Natural killer cell treated with Interleukin-12 subunit alpha and Interleukin-12 subunit beta and Interleukin-15 and Interleukin-18, amount 100 ng/mL, for 72 hours (primary cell): Measurements from ENCODE around the gene TBC1D9B. TPM values are rescaled to one million over a fixed set of nuclear protein-coding genes. Genes with fewer than 3 reads are reported as not detected.

Source experiments
- ATAC-seq, 2 donors: fragments of 150-1000 bp; cut with Tn5 transposase in 1 of 2; sonication (Bioruptor Pico), chemical (Tn5 transposase) in 1 of 2; 2 replicates each; pipeline ENCODE4 v1.10.0; 2021
- DNase-seq: peaks from one replicate; pipeline ENCODE4 v3.0.0; 2022; ENCODE audit warnings: low spot score
- H3K27ac Mint-ChIP-seq, 2 donors: 1 replicate in 1 of 2; 2 replicates in 1 of 2; pipeline ENCODE4 v1.8.0; 2022; ENCODE audit warnings: mixed read lengths in 2 of 2, mild to moderate bottlenecking in 1 of 2, moderate library complexity in 1 of 2
- H3K27me3 Mint-ChIP-seq, 2 donors: 1 replicate in 1 of 2; 2 replicates in 1 of 2; pipeline ENCODE4 v1.8.0; 2022; ENCODE audit warnings: mixed read lengths in 2 of 2
- H3K36me3 Mint-ChIP-seq: one replicate; pipeline ENCODE4 v1.8.0; 2022; ENCODE audit warnings: mixed read lengths
- H3K4me1 Mint-ChIP-seq, 2 donors: 1 replicate in 1 of 2; 2 replicates in 1 of 2; pipeline ENCODE4 v1.8.0; 2022; ENCODE audit warnings: low read depth in 2 of 2, mixed read lengths in 2 of 2, mild to moderate bottlenecking in 1 of 2
- H3K4me3 Mint-ChIP-seq: one replicate; pipeline ENCODE4 v1.8.0; 2022; ENCODE audit warnings: mixed read lengths
- H3K9me3 Mint-ChIP-seq: 2 replicates; pipeline ENCODE4 v1.8.0; 2022; ENCODE audit warnings: mixed read lengths
- total RNA-seq, 2 donors: library from RNA; stranded (reverse); gene quantifications; one replicate each; pipeline ENCODE4 v1.2.3, GENCODE V29; 2022

The TBC1D9B gene
- total RNA-seq, result 100 to 1,000 TPM; 114 to 151 TPM

DNA sequence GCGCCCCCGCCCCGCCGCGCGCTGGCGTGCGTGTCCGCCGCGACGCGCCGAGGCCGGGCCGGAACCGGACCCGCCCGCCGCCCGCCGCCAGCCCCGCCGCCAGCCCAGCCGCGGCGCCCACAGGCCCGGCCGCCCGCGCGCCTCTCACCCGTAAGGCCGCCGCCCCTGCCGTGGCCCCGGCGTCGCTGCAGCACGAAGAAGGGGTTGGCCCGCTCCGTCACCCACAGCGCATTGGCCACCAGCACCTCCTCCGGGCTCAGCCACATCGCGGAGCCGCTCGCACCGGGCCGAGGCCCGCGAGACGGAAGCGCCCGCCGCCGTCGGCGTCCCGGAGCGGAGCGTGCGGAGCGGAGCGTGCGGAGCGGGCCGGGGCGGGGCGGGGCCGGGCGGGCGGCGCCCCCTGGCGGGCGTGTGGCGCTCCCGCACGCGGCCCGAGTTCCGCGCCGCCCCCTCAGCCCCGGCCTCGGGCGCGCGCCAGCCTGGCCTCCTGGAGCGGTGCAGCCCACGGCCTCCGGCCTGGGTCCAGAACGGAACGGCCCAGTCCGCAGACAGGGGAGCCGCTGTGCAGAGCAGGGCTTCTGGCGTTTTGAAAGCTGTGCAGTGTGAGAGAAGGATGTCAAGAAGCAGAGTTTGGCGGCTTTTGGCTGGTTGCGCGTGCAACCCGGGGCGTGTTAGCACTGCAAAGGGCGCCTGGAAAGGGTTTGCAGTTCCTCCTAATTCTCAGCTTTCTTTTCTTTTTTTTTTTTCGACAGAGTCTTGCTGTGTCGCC lies at the start of gene TBC1D9B:
Gene TBC1D9B, minus strand, starts transcription at position 342 of the 769 bp plus-strand sequence. Its CDS starts 76 bp downstream, at position 266.
- ATAC-seq (peak; percentile 94 to 95), DNase-seq (peak; percentile 76)
- Mint-ChIP-seq H3K36me3 (no peaks in the 10 kb centered on the region), H3K27me3 (no peaks in the 10 kb centered on the region), H3K4me3 (peak within 1 kb of the TSS; percentile 81), H3K9me3 (no peaks in the 10 kb centered on the region), H3K27ac (peak within 1 kb of the TSS; percentile 54 to 72), H3K4me1 (peaks cover 8 to 18% of the 10 kb centered on the region in 2 donors)

DNA sequence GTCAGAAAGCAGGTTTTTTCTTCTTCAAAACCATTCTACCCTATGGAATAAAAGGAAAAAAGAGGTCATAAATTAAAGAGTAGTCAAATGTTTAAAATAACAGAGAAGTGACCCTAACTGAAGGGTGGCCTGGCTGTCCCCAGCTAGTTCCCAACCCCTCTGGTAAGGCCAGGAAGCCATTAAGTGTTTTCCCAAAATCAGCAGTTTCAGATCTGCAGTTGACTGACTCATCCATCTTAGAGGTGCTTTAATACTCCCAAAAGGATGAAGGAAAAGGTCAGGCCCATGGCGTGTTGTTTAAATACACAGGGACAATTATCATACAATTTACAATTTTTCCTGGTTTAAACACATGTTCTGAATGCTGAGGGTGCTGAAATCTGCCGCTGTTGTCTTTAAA lies 47.9 kb upstream of the TBC1D9B start:
- Mint-ChIP-seq H3K36me3 (peaks cover 5% of the 10 kb centered on the region), H3K27ac (no peak overlapping the region), H3K4me1 (no peaks in the 10 kb centered on the region), H3K27me3 (no peaks in the 10 kb centered on the region), H3K4me3 (no peak overlapping the region), H3K9me3 (no peaks in the 10 kb centered on the region)
- no peak for DNase-seq
- ATAC-seq, result no peak

DNA sequence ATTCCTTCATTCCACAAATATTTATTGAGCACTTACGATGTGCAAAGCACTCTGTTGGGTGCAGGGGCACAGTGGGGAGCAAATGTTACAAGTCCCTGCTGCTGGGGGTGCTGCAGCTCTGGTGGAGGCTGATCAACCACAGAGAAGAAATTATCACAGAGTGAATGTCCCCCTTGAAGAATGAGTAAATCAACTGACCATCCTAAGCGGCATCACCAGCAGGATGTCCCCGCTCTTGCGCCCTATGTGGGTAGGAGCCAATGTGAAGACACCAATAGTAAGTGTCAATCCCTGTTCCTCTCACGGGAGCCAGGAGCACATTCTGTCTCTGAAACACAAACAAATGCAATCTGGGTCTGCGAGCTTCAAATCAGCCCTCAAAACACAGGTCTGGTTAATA lies 47.4 kb upstream of the TBC1D9B start:
- Mint-ChIP-seq H3K9me3 (no peaks in the 10 kb centered on the region), H3K4me3 (no peak overlapping the region), H3K4me1 (no peaks in the 10 kb centered on the region), H3K27me3 (no peaks in the 10 kb centered on the region), H3K27ac (no peak overlapping the region), H3K36me3 (peaks cover 5% of the 10 kb centered on the region)
- DNase-seq (no peak), ATAC-seq (no peak)

DNA sequence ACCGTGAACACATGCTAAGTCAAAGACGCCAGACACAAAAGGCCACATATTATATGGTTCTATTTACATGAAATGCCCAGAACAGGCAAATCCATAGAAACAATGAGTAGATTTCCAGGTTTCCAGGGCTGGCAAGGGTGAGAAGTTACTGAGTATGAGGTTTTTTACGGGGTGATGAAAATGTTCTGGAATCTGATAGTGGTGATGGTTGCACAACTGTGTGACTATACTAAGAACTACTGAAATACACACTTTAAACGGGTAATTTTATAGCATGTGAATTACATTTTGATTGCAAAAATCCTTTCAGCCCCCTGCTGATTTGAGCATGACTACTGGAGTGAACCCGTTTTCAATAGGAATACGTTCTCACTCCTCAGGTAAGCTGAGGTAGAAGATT lies 46.7 kb upstream of the TBC1D9B start:
- H3K27ac Mint-ChIP-seq, result no peak overlapping the region
- peaks cover 5% of the 10 kb centered on the region for H3K36me3 Mint-ChIP-seq
- ATAC-seq (no peak), DNase-seq (no peak)
- H3K9me3 Mint-ChIP-seq, result no peaks in the 10 kb centered on the region
- H3K4me1 Mint-ChIP-seq, result no peaks in the 10 kb centered on the region
- H3K4me3 Mint-ChIP-seq, result no peak overlapping the region
- H3K27me3 Mint-ChIP-seq, result no peaks in the 10 kb centered on the region

DNA sequence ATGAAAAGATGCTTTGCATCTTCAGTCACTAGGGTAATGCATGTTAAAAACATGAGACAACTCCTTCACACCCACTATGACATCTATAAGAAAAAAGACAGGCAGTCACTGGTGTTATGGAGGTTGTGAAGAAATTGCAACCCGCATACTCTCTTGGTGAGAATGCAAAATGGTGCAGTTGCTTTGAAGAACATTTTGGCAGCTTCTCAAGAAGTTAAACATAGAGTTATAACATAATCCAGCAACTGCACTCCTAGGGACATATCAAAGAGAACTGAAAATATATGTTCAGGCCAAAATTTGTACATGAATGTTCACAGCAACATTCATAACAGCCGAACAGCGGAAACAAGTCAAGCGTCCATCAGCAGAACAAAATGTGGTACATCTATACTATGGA lies 46.3 kb upstream of the TBC1D9B start:
- ATAC-seq (no peak), DNase-seq (no peak)
- Mint-ChIP-seq H3K9me3 (no peaks in the 10 kb centered on the region), H3K27ac (no peak overlapping the region), H3K27me3 (no peaks in the 10 kb centered on the region), H3K4me3 (no peak overlapping the region), H3K36me3 (peaks cover 5% of the 10 kb centered on the region), H3K4me1 (no peaks in the 10 kb centered on the region)

DNA sequence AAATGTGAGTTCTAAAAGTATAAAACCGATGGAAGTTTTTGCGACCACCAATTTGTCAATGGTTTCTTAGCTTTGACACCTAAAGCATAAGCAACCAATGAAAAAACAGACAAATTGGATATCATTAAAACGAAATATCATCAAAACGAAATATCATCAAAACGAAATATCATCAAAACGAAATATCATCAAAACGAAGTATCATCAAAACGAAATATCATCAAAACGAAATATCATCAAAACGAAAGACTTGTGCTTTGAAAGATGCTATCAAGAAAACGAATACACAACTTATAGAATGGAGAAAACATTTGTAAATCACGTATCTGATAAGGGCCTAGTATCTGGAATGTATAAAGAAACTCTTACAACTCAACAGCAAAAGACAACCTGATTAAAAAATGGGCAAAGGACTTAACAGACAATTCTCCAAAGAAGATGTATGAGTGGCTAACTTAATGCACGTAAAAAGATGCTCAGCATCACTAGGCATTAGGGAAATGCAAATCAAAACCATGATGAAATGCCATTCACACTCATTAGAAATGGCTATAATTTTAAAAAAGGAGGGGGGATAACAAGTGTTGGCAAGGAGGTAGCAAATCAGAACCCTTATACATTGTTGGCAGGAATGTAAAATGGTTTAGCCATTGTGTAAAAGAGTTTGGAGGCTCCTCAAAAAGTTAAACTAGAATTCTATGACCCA lies 29.4 kb upstream of the TBC1D9B start:
- Mint-ChIP-seq H3K4me3 (no peak overlapping the region), H3K36me3 (no peaks in the 10 kb centered on the region), H3K9me3 (no peaks in the 10 kb centered on the region), H3K4me1 (no peaks in the 10 kb centered on the region), H3K27ac (no peak overlapping the region), H3K27me3 (no peaks in the 10 kb centered on the region)
- no peak for ATAC-seq
- DNase-seq, result no peak

DNA sequence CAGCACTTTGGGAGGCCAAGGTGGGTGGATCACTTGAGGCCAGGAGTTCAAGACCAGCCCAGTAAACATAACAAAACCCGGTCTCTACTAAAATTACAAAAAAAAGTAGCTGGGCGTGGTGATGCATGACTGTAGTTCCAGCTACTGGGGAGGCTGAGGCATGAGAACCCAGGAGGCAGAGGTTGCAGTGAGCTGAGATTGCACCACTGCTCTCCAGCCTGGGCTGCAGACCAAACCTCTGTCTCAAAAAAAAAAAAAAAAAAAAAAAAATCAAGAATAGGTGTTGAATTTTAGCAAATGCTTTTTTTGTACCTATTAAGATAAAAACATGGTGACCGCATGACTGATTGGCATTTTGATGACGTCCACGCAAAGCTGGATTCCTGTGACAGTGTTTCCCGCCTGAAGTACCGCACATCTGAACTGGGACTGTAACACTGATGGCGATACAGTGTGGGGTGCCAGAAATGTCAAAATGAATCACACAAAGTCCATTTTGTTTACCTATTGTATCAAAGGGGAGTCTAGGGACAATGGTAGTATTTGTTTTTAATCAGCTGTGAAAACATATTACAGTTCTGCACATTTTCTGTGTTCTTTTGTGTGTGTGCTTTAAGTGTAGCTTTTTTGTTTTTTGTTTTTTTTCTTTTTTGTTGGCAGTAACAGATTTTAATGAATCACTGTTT lies 23.2 kb upstream of the TBC1D9B start:
- Mint-ChIP-seq H3K4me1 (no peaks in the 10 kb centered on the region), H3K9me3 (no peaks in the 10 kb centered on the region)

DNA sequence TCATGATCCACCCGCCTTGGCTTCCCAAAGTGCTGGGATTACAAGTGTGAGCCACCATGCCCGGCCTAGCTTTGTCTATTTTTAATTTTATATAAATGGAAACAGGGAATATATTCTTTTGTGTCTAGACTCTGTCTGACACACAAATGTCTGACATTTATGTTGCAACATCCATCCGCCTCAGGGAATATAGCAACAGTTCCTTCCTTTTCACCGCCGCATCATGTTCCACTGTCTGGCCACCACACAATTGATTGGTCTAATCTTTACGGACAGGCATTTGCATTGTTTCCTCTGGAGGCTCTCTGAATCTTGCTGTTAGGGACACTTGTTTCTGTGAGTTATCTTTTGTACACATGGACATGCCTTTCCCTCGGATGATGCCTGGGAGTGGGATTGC lies 20.1 kb upstream of the TBC1D9B start:
- no peaks in the 10 kb centered on the region for H3K27me3 Mint-ChIP-seq

More for the DNA sequence above, 23.2 kb upstream of the TBC1D9B start:
- H3K36me3 Mint-ChIP-seq, result no peaks in the 10 kb centered on the region
- no peak for ATAC-seq
- H3K4me3 Mint-ChIP-seq, result no peak overlapping the region
- no peaks in the 10 kb centered on the region for H3K27me3 Mint-ChIP-seq
- no peak for DNase-seq
- H3K27ac Mint-ChIP-seq, result no peak overlapping the region

DNA sequence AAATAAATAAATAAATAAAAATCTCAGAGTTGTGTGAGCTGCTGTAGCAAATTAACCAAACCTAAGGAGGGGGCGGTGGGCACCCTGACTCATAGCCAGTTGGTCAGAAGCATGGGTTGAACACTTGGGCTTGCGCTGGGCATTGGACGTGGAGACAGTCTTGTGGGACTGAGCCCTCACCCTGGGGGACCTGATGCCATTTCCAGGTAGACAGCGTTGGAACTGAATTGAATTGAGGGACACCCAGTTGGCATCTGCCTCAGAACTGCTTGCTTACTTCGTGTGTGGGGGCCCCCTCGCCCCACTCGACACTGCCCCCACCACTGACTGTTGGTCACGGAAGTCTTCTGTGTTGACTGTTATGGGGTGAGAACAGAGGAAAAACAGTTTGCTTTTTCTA lies 19.0 kb upstream of the TBC1D9B start:
- H3K9me3 Mint-ChIP-seq, result no peaks in the 10 kb centered on the region
- H3K27me3 Mint-ChIP-seq, result no peaks in the 10 kb centered on the region
- ATAC-seq, result no peak
- no peaks in the 10 kb centered on the region for H3K36me3 Mint-ChIP-seq
- no peak overlapping the region for H3K4me3 Mint-ChIP-seq
- no peak overlapping the region for H3K27ac Mint-ChIP-seq
- H3K4me1 Mint-ChIP-seq, result no peaks in the 10 kb centered on the region
- DNase-seq, result no peak

More for the DNA sequence above, 20.1 kb upstream of the TBC1D9B start:
- Mint-ChIP-seq H3K27ac (no peak overlapping the region), H3K4me3 (no peak overlapping the region), H3K36me3 (no peaks in the 10 kb centered on the region), H3K4me1 (no peaks in the 10 kb centered on the region), H3K9me3 (no peaks in the 10 kb centered on the region)
- ATAC-seq (no peak), DNase-seq (no peak)

DNA sequence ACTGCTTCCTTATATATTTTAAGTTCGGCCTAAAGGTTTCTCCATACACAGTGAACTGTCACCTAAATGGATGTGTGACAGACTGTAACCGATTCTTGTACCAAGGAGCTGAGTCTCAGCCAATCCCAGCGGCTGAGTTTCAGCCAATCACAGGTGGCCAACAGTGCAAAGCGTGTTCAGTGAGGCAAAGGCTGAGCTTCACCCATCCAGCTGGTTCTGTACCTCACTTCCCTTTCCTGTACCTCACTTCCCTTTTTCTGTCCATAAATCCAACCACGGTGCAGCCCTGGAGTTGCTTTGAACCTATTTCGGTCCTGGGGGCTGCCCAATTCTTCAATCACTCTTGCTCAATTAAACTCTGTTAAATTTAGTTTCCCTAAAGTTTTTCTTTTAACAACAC lies 15.7 kb upstream of the TBC1D9B start:
- Mint-ChIP-seq H3K4me1 (peaks cover 0 to 3% of the 10 kb centered on the region in 2 donors), H3K9me3 (no peaks in the 10 kb centered on the region), H3K27ac (no peak overlapping the region), H3K36me3 (no peaks in the 10 kb centered on the region), H3K4me3 (no peak overlapping the region), H3K27me3 (peaks cover 0 to 2% of the 10 kb centered on the region in 2 donors)
- no peak for DNase-seq
- no peak for ATAC-seq

DNA sequence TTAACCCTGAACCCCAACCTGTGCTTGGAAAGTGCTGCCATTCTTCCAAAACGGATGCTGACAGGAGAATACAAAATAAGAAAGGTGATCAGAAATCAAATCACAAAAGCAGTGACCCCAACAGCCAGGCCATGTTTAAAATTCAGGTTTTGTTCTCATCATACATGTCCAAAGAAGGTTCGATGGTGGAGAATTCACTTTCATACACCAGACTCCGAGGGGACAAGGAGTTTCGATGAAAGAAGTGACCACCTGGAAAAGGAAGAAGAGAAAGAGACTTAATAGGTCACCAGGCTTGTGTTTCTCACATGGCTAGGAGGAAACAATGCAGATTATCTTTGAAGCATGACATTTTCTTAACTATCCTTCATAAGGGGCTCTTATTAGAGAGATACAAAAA lies 12.5 kb upstream of the TBC1D9B start:
- H3K36me3 Mint-ChIP-seq, result no peaks in the 10 kb centered on the region
- H3K4me1 Mint-ChIP-seq, result peaks cover 0 to 14% of the 10 kb centered on the region in 2 donors
- no peak overlapping the region for H3K27ac Mint-ChIP-seq
- DNase-seq, result no peak
- H3K9me3 Mint-ChIP-seq, result no peaks in the 10 kb centered on the region
- no peak overlapping the region for H3K4me3 Mint-ChIP-seq
- no peak for ATAC-seq
- peaks cover 4 to 7% of the 10 kb centered on the region in 2 donors for H3K27me3 Mint-ChIP-seq

DNA sequence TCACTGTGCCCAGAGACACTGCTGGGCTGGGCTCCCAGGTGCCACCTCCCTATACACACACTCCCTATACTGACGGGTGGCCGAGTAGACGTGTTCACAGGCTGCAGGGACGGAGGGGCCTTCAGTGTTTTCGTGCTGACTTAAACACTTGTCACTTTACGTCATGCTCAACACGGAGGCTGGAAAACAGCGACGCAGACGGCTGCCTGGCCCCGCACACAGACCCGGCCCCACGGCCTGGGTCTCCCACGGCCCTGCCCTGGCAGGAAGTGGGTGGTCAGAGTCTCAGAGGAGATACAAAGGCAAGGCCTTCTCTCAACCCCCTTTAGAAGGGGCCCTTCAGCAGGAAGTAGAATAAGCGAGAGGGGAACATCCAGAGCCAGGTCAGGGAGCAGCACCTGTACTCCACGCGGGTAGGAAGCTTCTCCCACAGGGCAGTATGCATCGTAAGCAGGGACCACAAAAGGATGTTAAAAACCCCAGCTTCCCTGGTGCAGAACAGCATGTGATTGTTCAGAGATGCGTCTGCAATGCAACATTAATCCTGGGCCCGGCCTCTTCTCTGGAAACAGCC lies 11.9 kb upstream of the TBC1D9B start:
- Mint-ChIP-seq H3K36me3 (no peaks in the 10 kb centered on the region), H3K27ac (no peak overlapping the region), H3K4me3 (no peak overlapping the region), H3K9me3 (no peaks in the 10 kb centered on the region), H3K27me3 (peaks cover 4 to 7% of the 10 kb centered on the region in 2 donors), H3K4me1 (peaks cover 0 to 14% of the 10 kb centered on the region in 2 donors)
- no peak for DNase-seq
- peak in 1 of 2 donors; percentile 59 for ATAC-seq

DNA sequence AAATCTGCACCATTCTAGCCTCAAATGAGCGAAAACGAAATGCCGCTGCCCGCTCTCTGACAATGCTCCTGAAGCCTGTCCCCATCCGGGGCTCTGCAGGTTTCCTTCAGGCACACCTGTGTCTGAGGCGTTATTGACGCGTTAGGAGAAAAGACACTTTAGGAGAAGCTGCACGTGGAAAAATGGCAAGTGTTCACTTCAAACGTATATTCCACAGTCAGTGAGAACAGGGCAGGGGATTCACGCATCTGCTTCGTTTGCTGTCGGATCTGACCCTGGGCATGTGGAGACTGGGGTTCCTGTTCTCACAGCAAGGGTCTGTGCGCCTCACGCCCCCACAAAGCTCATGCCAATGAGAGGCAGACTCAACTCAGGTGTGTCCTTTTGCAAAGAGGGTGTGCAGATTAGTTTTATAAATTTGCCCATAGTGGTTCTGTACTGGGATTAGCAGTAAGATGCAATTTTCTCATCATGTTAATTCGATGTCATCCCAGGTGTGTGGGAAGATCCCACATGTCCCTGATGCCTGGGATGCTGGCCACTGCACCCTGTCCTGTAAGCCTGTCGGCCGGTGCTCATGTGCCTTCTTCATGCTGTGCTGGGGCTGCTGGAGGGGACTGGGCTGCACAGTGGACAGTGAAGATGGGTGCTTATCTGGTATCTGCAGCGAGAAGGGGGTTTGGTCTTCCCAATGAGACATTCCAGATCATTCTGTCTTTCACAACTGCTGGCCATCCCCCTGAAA lies 11.2 kb upstream of the TBC1D9B start:
- Mint-ChIP-seq H3K27me3 (peaks cover 4 to 7% of the 10 kb centered on the region in 2 donors), H3K4me1 (peaks cover 0 to 21% of the 10 kb centered on the region in 2 donors), H3K36me3 (no peaks in the 10 kb centered on the region), H3K27ac (no peak overlapping the region), H3K4me3 (no peak overlapping the region), H3K9me3 (no peaks in the 10 kb centered on the region)
- DNase-seq (no peak), ATAC-seq (no peak)
